H1 (cell line): ENCODE data around the gene DRGX. TPM values are rescaled to one million over a fixed set of nuclear protein-coding genes. Genes with fewer than 3 reads are reported as not detected.

Experiments
- CTCF ChIA-PET: fragments of 300-600 bp; sonication (Branson Sonifier 250); formaldehyde crosslinking; loops from one replicate; lab custom pipeline; 2021; ENCODE audit not compliant: partially characterized antibody; lab: Charles Lee
- POLR2A ChIA-PET: fragments of 300-600 bp; sonication (Branson Sonifier 250); formaldehyde crosslinking; loops from one replicate; lab custom pipeline; 2021; ENCODE audit warnings: inconsistent platforms; ENCODE audit not compliant: partially characterized antibody; lab: Charles Lee
- DNase-seq, 2 experiments: peaks; one replicate each; pipeline versions ENCODE4 v3.0.0 to v3.0.0-alpha.2; 2010 to 2022; ENCODE audit warnings: low spot score in 2 of 2, low read depth in 1 of 2, mixed read lengths in 1 of 2
- FAIRE-seq: peaks from 2 replicates; lab custom pipeline; 2011; peaks lifted over from hg19 to GRCh38; lab: Jason Lieb, UNC
- H2AFZ ChIP-seq: 2 replicates; pipeline ENCODE4 v1.8.1; 2012; ENCODE audit warnings: low read length, inconsistent platforms
- H2AK5ac ChIP-seq: 2 replicates; pipeline ENCODE4 v1.6.1; 2013; ENCODE audit warnings: low read depth, low read length
- H2BK120ac ChIP-seq: replicated peaks from 2 replicates; pipeline ENCODE3; 2013; ENCODE audit warnings: low read depth, low read length, inconsistent platforms
- H2BK12ac ChIP-seq: 2 replicates; pipeline ENCODE4 v1.6.1; 2013; ENCODE audit warnings: low read depth, low read length
- H2BK15ac ChIP-seq: 2 replicates; pipeline ENCODE4 v1.6.1; 2013; ENCODE audit warnings: low read length
- H2BK20ac ChIP-seq: 2 replicates; pipeline ENCODE4 v1.6.1; 2013; ENCODE audit warnings: low read length
- H2BK5ac ChIP-seq: 2 replicates; pipeline ENCODE4 v1.6.1; 2013; ENCODE audit warnings: low read depth, low read length
- H3K14ac ChIP-seq: 2 replicates; pipeline ENCODE4 v1.6.1; 2013; ENCODE audit warnings: inconsistent platforms; ENCODE audit not compliant: insufficient read length
- H3K18ac ChIP-seq: 2 replicates; pipeline ENCODE4 v1.6.1; 2013; ENCODE audit warnings: low read length; ENCODE audit errors: extremely low read depth
- H3K23ac ChIP-seq: 2 replicates; pipeline ENCODE4 v1.6.1; 2013; ENCODE audit warnings: inconsistent platforms; ENCODE audit not compliant: insufficient read length
- H3K23me2 ChIP-seq: 2 replicates; pipeline ENCODE4 v1.6.1; 2013; ENCODE audit warnings: low read depth, low read length
- H3K27ac ChIP-seq: 2 replicates; pipeline ENCODE4 v1.6.1; 2011; ENCODE audit warnings: low read depth, low read length, inconsistent platforms
- H3K27me3 ChIP-seq, 4 experiments: replicated peaks in 1 of 4; 1 replicate in 1 of 4; 2 replicates in 3 of 4; pipeline versions ENCODE4 v1.6.1 to v1.8.1; 2011 to 2013; ENCODE audit warnings: low read length in 3 of 4, mild to moderate bottlenecking in 3 of 4, inconsistent platforms in 2 of 4, mixed read lengths in 2 of 4, moderate library complexity in 1 of 4; ENCODE audit not compliant: control insufficient read depth in 3 of 4, insufficient read depth in 3 of 4; ENCODE audit errors: extremely low read depth in 1 of 4
- H3K36me3 ChIP-seq, 4 experiments: 2 replicates each; pipeline versions ENCODE4 v1.6.1 to v1.8.1; 2011 to 2013; ENCODE audit warnings: mild to moderate bottlenecking in 4 of 4, low read length in 3 of 4, moderate library complexity in 2 of 4, control low read depth in 1 of 4, inconsistent platforms in 1 of 4; ENCODE audit not compliant: insufficient read depth in 4 of 4, control insufficient read depth in 2 of 4
- H3K4ac ChIP-seq: replicated peaks from 2 replicates; pipeline ENCODE3; 2013; ENCODE audit warnings: low read length, low read depth, mixed read lengths, inconsistent platforms; ENCODE audit not compliant: insufficient read length
- H3K4me1 ChIP-seq, 4 experiments: replicated peaks in 1 of 4; 1 replicate in 1 of 4; 2 replicates in 3 of 4; pipeline versions ENCODE4 v1.6.1 to v1.8.1; 2011 to 2013; ENCODE audit warnings: low read length in 3 of 4, inconsistent platforms in 2 of 4, mixed read lengths in 1 of 4; ENCODE audit not compliant: insufficient read depth in 4 of 4, control insufficient read depth in 3 of 4
- H3K4me2 ChIP-seq, 2 experiments: 2 replicates each; pipeline versions ENCODE4 v1.6.1 to v1.8.1; 2011 to 2013; ENCODE audit warnings: low read depth in 2 of 2, low read length in 2 of 2, control low read depth in 1 of 2, inconsistent platforms in 1 of 2, mild to moderate bottlenecking in 1 of 2; ENCODE audit not compliant: insufficient read depth in 1 of 2
- H3K4me3 ChIP-seq, 4 experiments: fragments of 200-600, 300-600 bp in 1 of 4; sonication (generic), shearing (Covaris generic), sonication (Bioruptor Twin) in 1 of 4; 2 replicates each; pipeline versions ENCODE4 v1.5.1 to v1.8.1; 2011 to 2016; ENCODE audit warnings: low read length in 4 of 4, low read depth in 3 of 4, control low read depth in 2 of 4, inconsistent platforms in 2 of 4, mild to moderate bottlenecking in 2 of 4, mixed read lengths in 1 of 4, moderate library complexity in 1 of 4; ENCODE audit not compliant: insufficient read depth in 2 of 4; ENCODE audit errors: extremely low read depth in 1 of 4
- H3K56ac ChIP-seq: replicated peaks from 2 replicates; pipeline ENCODE3; 2013; ENCODE audit warnings: low read depth, mild to moderate bottlenecking, mixed read lengths, low read length, inconsistent platforms; ENCODE audit not compliant: insufficient read length
- H3K79me1 ChIP-seq: 2 replicates; pipeline ENCODE4 v1.6.1; 2013; ENCODE audit warnings: low read depth, low read length, control low read depth
- H3K79me2 ChIP-seq, 2 experiments: 2 replicates each; pipeline versions ENCODE4 v1.6.1 to v1.8.1; 2012 to 2013; ENCODE audit warnings: low read length in 2 of 2, mild to moderate bottlenecking in 2 of 2, inconsistent platforms in 1 of 2; ENCODE audit not compliant: insufficient read depth in 2 of 2, control insufficient read depth in 1 of 2
- H3K9ac ChIP-seq, 4 experiments: replicated peaks in 1 of 4; 1 replicate in 1 of 4; 2 replicates in 3 of 4; pipeline versions ENCODE4 v1.6.1 to v1.8.1; 2011 to 2013; ENCODE audit warnings: low read depth in 3 of 4, low read length in 3 of 4, control low read depth in 2 of 4, mild to moderate bottlenecking in 2 of 4, moderate library complexity in 2 of 4, inconsistent platforms in 1 of 4; ENCODE audit errors: extremely low read depth in 1 of 4
- H3K9me3 ChIP-seq, 2 experiments: 2 replicates each; pipeline versions ENCODE4 v1.6.1 to v1.8.1; 2012 to 2013; ENCODE audit warnings: mild to moderate bottlenecking in 2 of 2, moderate library complexity in 2 of 2, control low read depth in 1 of 2, inconsistent platforms in 1 of 2, low read depth in 1 of 2, low read length in 1 of 2, mixed read lengths in 1 of 2; ENCODE audit not compliant: insufficient read depth in 2 of 2
- H4K20me1 ChIP-seq, 2 experiments: replicated peaks in 1 of 2; 2 replicates each; pipeline versions ENCODE3 to v1.8.1; 2011 to 2013; ENCODE audit warnings: inconsistent platforms in 2 of 2, low read length in 2 of 2, mild to moderate bottlenecking in 1 of 2; ENCODE audit not compliant: insufficient read depth in 2 of 2, control insufficient read depth in 1 of 2
- H4K5ac ChIP-seq: 2 replicates; pipeline ENCODE4 v1.6.1; 2013; ENCODE audit warnings: low read length, low read depth, mixed read lengths, inconsistent platforms; ENCODE audit not compliant: insufficient read length
- H4K8ac ChIP-seq: 2 replicates; pipeline ENCODE4 v1.8.0; 2013; ENCODE audit warnings: mild to moderate bottlenecking, moderate library complexity, low read length, inconsistent platforms; ENCODE audit not compliant: insufficient read depth; ENCODE audit errors: extremely low read depth
- H4K91ac ChIP-seq: replicated peaks from 2 replicates; pipeline ENCODE3; 2013; ENCODE audit warnings: low read length, mixed read lengths, inconsistent platforms; ENCODE audit not compliant: insufficient read length
- RFX5 ChIP-seq: IDR thresholded peaks from 2 replicates; pipeline ENCODE4 v1.6.1; 2011; ENCODE audit warnings: low read depth, low read length, improper control_type of control experiment, borderline replicate concordance
- SIN3A ChIP-seq, 2 experiments: IDR thresholded peaks in 1 of 2; conservative IDR thresholded peaks in 1 of 2; 2 replicates each; pipeline ENCODE4 v1.6.1; 2011 to 2012; ENCODE audit warnings: low read length in 2 of 2, improper control_type of control experiment in 1 of 2, low read depth in 1 of 2, mild to moderate bottlenecking in 1 of 2
- SP1 ChIP-seq: IDR thresholded peaks from 2 replicates; pipeline ENCODE4 v1.6.1; 2011; ENCODE audit warnings: low read depth, low read length
- WGBS, 2 experiments: shearing (Covaris generic) in 1 of 2; methylation state at CpG; one replicate each; pipeline versions ENCODE4 v1.1.6 to v1.1.7; 2013 to 2015; ENCODE audit warnings: low lambda C conversion rate in 2 of 2, mixed read lengths in 2 of 2, inconsistent platforms in 1 of 2, low coverage in 1 of 2, missing lambda C conversion rate in 1 of 2; ENCODE audit not compliant: insufficient replicate concordance in 2 of 2, insufficient coverage in 1 of 2, insufficient read length in 1 of 2; ENCODE audit errors: extremely low coverage in 1 of 2, missing lambda C conversion rate in 1 of 2; 5-methylcytosine and 5-hydroxymethylcytosine counted together
- polyA plus RNA-seq, 7 experiments: library from polyadenylated mRNA; depleted of rRNA in 3 of 7; stranded (reverse) in 5 of 7; unstranded in 2 of 7; fragments of >200 nt in 5 of 7; fragments of 200-250 nt in 2 of 7; gene quantifications; 1 replicate in 5 of 7; 2 replicates in 1 of 7; 4 replicates in 1 of 7; pipeline versions ENCODE4 v1.2.1 to v1.2.3, GENCODE V29; 2011 to 2013; ENCODE audit warnings: missing spikeins in 2 of 7, mixed read lengths in 2 of 7
- total RNA-seq: library from RNA; stranded (reverse); fragmentation: NEBNext Ultra II Directional; extraction: Animal tissue kit (Norgen Biotek cat#: 25700); gene quantifications from 2 replicates; pipeline ENCODE4 v1.2.1, GENCODE V29; 2021
- TF ChIP-seq, protein P1 (sequence below): IDR thresholded peaks from 2 replicates; pipeline ENCODE4 v1.6.1; 2012; ENCODE audit warnings: inconsistent platforms

Gene DRGX
- total and polyA plus RNA-seq, 2 of the 8 experiments (the other 6 are each of a cell fraction or from before 2014, with no cell fraction given), result not detected

DNA sequence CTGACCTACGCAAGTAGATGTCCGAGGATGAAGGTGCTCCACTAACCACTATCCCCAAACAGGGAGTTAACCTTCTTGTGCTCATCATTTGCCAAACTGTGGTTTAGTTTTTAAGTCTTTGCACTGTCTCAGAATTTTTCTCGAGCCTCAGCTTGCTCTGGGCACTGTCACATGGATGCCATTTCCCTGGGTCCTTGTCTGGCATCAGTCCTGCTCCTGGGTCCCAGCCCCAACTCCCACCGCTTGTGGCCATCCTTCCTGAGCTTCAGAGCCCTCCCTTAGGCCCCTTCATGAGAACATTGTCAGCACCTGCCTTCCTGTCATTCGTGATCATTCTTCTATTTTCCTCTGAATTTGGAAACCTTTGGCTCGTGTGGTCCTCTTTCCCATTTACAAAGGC lies 63.1 kb downstream of the DRGX start:
- ChIA-PET POLR2A (no interaction called here), CTCF (interaction anchor here (1.1 kb wide), 1 partner anchor 9 kb away, joined by 4 read pairs; no protein-coding TSS in a partner anchor)
- FAIRE-seq (no peak), DNase-seq (no peak)
- Histone ChIP-seq H3K9me3 (no peaks in the 10 kb centered on the region), H2BK12ac (no peak overlapping the region), H2AFZ (no peak overlapping the region), H3K79me2 (no peaks in the 10 kb centered on the region), H2AK5ac (no peak overlapping the region), H2BK20ac (no peak overlapping the region), H3K9ac (no peak overlapping the region), H4K20me1 (no peaks in the 10 kb centered on the region), H2BK5ac (no peak overlapping the region), H3K18ac (no peak overlapping the region), H4K91ac (no peak overlapping the region), H2BK120ac (no peak overlapping the region), H3K56ac (no peak overlapping the region), H3K27ac (no peak overlapping the region), H4K8ac (no peak overlapping the region), H3K23me2 (no peaks in the 10 kb centered on the region), H3K27me3 (no peaks in the 10 kb centered on the region), H3K14ac (no peak overlapping the region), H3K4me3 (no peak overlapping the region), H4K5ac (no peak overlapping the region), H3K23ac (no peak overlapping the region), H3K4me2 (no peak overlapping the region), H2BK15ac (no peak overlapping the region), H3K4me1 (peaks cover 0 to under 1% (median 0%) of the 10 kb centered on the region in 4 experiments; a peak in 1 of 7 replicates), H3K79me1 (no peaks in the 10 kb centered on the region), H3K4ac (no peak overlapping the region), H3K36me3 (no peaks in the 10 kb centered on the region)
- no peak for TF ChIP-seq RFX5
- TF ChIP-seq, protein P1, sequence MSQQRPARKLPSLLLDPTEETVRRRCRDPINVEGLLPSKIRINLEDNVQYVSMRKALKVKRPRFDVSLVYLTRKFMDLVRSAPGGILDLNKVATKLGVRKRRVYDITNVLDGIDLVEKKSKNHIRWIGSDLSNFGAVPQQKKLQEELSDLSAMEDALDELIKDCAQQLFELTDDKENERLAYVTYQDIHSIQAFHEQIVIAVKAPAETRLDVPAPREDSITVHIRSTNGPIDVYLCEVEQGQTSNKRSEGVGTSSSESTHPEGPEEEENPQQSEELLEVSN, result no peak
- TF ChIP-seq SIN3A (conservative IDR thresholded peaks at IDR 0.05 in 1 of 2, IDR thresholded peaks at IDR 0.05 in 1 of 2; ENCODE audit: low read depth in 1 of 2, low read length in 2 of 2), result no peak
- TF ChIP-seq SP1, result no peak
- WGBS, 2 experiments, result 90% methylated on average over 6 of the region's 6 CpGs; no CpG with 5 or more reads in 1 of the 2 experiments
